Loucy (cell line): ENCODE results near the gene BCL3.

Source experiments
- CTCF ChIP-seq: fragments of 200-600 bp; sonication (generic); conservative IDR thresholded peaks from 2 replicates; pipeline ENCODE4 v1.5.1; 2014; ENCODE audit warnings: mild to moderate bottlenecking, antibody characterized with exemption, low read length
- EZH2phosphoT487 ChIP-seq: fragments of 200-600 bp; IDR thresholded peaks from 2 replicates; pipeline ENCODE4 v1.6.1; 2018; ENCODE audit warnings: antibody characterized with exemption, mild to moderate bottlenecking, moderate library complexity, borderline replicate concordance

GRCh38 chr19:44777715-44778347, 29.3 kb downstream of the BCL3 start, which contains the start of gene CBLC:
- TF ChIP-seq CTCF (no peak), EZH2phosphoT487 (no peak)
